ENCODE results near the gene DENND5B.

- TF ChIP-seq POLR2A (IDR thresholded peaks at IDR 0.05), result no peak
- TF ChIP-seq CTCF (IDR thresholded peaks at IDR 0.05), result no peak
These were observed 84.2 kb downstream of the DENND5B start for GRCh38 chr12:31506515-31507306.

All from lower leg skin (tissue), 3 donors.